AG04449 (cell line): ENCODE data around the gene CYP27C1.

ENCODE experiments used
- CTCF ChIA-PET: fragments of 350-600 bp; formaldehyde crosslinking; extraction: SDS; loops from one replicate; lab custom pipeline; 2021; ENCODE audit warnings: antibody characterized with exemption; lab: Yijun Ruan, JAX
- POLR2A ChIA-PET: fragments of 400-600, 350-600 bp; formaldehyde crosslinking; extraction: SDS; loops from one replicate; lab custom pipeline; 2020; ENCODE audit warnings: antibody characterized with exemption, inconsistent platforms; lab: Yijun Ruan, JAX
- DNase-seq: peaks from one replicate; pipeline ENCODE4 v3.0.0-alpha.2; 2010; ENCODE audit warnings: low read depth, low spot score
- H3K4me3 ChIP-seq: 2 replicates; pipeline ENCODE4 v1.5.1; 2011; ENCODE audit warnings: low read depth, mild to moderate bottlenecking, control low read depth, low read length
- TF ChIP-seq, protein P1 (sequence below): IDR thresholded peaks from one replicate; pipeline ENCODE4 v1.5.1; 2011; ENCODE audit warnings: mild to moderate bottlenecking, moderate library complexity, low read length, control low read depth, inconsistent platforms; ENCODE audit not compliant: insufficient read depth; ENCODE audit errors: missing control alignments

CYP27C1 gene

DNA sequence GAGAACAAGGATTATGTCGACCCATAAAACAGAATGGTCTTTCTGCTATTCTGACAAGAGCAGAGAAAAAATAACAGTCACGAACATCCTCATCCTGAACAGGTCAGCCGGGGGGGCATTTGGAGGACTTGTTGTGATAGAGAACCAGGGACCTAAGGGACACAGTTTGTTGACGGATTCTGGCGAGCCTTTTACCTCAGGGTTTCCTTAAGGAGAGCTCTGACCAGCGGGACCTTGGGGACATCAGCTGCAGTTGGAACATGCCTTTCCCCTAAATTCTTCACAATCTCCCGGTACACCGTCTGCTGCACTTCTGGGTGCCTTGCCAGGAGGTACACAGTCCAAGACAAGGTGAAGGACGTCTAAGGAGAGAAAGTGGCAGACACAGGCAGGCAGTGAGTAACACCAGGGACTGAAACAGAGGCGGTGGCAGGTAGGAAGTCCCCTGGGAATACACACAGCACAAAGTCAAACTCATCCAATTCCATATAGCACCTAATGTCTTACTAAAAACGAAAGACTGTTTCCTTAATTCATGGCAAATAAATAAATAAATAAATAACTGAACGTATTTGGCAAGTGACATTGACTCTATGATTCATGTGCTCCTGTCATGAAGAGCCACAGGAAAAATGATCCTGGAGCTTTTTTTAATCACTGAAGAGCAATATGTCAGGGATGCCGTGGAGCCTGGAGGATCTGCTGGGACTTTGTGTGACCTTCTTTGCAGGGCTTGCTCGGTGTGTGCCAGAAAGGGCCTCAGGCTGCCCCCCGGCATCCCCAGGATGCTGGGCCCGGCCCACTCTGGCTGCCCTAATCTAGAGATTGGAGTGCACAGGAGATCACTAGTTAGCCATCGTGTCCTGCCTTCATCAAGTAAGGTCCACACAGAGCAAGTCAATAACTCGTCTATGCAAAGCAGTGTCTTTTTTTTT is 24.7 kb downstream of the CYP27C1 start:
- H3K4me3 ChIP-seq, result no peak overlapping the region
- CTCF ChIA-PET, result interaction anchor here (0.6 to 1.0 kb wide), 4 partner anchors 9 to 262 kb away, joined by 3 to 4 read pairs (median 3); no protein-coding TSS in a partner anchor
- no peak for DNase-seq
- POLR2A ChIA-PET, result no interaction called here
- TF ChIP-seq, protein P1, sequence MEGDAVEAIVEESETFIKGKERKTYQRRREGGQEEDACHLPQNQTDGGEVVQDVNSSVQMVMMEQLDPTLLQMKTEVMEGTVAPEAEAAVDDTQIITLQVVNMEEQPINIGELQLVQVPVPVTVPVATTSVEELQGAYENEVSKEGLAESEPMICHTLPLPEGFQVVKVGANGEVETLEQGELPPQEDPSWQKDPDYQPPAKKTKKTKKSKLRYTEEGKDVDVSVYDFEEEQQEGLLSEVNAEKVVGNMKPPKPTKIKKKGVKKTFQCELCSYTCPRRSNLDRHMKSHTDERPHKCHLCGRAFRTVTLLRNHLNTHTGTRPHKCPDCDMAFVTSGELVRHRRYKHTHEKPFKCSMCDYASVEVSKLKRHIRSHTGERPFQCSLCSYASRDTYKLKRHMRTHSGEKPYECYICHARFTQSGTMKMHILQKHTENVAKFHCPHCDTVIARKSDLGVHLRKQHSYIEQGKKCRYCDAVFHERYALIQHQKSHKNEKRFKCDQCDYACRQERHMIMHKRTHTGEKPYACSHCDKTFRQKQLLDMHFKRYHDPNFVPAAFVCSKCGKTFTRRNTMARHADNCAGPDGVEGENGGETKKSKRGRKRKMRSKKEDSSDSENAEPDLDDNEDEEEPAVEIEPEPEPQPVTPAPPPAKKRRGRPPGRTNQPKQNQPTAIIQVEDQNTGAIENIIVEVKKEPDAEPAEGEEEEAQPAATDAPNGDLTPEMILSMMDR, result no peak

- no peak overlapping the region for H3K4me3 ChIP-seq
- TF ChIP-seq, protein P1, result no peak
- DNase-seq, result no peak
- ChIA-PET CTCF (no interaction called here), POLR2A (no interaction called here)
Observed at GRCh38 chr2:127194447-127194846, 25.7 kb downstream of the CYP27C1 start.

- CTCF ChIA-PET, result no interaction called here
- POLR2A ChIA-PET, result no interaction called here
- DNase-seq, result peak; percentile 58
- no peak overlapping the region for H3K4me3 ChIP-seq
- TF ChIP-seq, protein P1, result no peak
Observed at GRCh38 chr2:127193967-127194280, 26.2 kb downstream of the CYP27C1 start.

DNA sequence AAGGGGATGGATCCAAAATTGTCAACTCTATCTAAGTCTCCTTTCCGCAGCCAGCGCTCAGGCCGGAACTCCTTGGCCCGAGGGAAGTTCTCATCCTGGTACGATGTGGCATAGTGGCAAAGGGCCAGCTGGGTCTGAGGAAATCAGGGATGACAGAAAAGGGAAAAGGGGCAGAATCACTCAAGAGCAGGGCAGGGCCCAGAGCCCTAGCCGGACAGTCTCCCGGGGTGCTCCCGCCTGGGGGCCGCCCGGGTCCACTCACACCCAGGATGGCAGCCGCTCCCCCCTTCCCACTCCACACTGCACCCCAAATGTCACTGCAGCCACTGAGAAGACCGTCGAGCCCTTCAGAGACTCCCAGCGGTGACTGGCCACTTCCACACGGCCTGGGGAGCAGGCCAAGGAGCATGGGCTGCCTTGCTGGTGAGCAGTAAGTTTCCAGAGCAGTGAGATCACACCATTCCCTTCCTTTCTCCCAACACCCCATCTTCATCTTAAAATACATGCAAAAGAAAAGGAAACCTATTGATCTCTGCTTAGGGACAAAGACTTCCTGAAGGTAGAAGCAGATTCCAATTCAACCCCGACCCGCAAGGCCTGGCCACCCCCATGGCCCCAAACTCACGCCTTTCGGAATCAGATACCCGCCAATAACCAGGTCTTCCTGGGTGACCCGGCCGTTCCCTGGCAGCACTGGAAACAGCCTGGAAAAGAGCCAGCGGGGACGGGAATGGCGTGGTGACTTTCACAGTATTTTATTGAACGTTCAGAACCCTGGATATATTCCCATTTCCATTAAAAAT is 26.7 kb downstream of the CYP27C1 start:
- no peak for DNase-seq
- POLR2A ChIA-PET, result interaction anchor here (0.6 kb wide), 1 partner anchor 507 kb away, joined by 3 read pairs; no protein-coding TSS in a partner anchor
- TF ChIP-seq, protein P1, result no peak
- CTCF ChIA-PET, result no interaction called here
- H3K4me3 ChIP-seq, result no peak overlapping the region

DNA sequence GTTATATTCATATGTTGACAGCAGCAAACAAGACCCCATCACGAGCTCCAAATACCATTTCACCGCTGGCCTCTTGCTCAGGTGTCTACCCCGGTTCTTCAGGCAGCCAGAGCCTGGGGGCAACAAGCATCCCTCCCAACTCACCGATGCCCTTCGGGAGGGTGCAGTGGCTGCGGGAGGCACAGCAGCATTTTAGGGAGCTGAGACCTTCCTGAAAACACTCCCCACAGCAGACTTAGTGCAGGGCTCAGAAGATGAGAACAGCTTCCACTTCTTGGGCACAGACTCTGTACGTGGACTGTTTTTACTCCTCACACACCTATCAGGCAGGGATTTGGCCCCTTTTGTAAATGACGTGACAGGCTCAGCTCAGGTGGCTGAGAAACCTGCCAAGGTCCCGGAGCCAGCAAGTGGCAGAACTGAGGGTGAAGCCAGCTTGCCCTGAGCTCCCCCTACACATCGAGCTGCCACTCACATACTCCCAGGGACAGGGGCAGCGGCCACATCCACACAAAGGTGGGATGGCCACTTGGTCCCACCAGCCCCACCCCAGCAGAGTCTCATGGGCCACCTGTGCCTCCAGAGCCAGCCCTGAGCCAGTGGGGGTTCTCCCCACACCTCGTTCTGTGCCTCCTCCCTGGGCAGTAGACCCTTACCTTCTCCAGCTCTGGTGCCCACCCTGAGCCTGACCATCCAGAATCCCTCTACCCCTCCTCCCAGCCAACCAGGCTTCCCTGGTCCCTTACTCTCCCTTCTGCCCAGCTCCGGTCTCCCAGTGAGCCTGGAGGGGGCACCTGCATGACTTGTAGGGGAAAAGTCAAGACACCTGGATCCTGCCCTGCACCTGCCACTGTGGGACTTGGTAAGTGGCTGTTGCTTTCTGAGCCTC is 28.5 kb downstream of the CYP27C1 start:
- no peak for DNase-seq
- POLR2A ChIA-PET, result no interaction called here
- CTCF ChIA-PET, result interaction anchor here (1.2 to 1.3 kb wide), 2 partner anchors 14 to 459 kb away, joined by 3 to 4 read pairs; no protein-coding TSS in a partner anchor
- no peak overlapping the region for H3K4me3 ChIP-seq
- TF ChIP-seq, protein P1, result no peak
